PFSK-1 (cell line): ENCODE results near the gene ATCAY.

ENCODE experiments used
- FOXP2 ChIP-seq: optimal IDR thresholded peaks from 2 replicates; pipeline ENCODE3; 2011; ENCODE audit warnings: borderline replicate concordance, control low read depth, inconsistent platforms; ENCODE audit not compliant: insufficient read depth; ENCODE audit errors: extremely low read length, extremely low read depth
- POLR2AphosphoS5 ChIP-seq: IDR thresholded peaks from 2 replicates; pipeline ENCODE4 v1.6.1; 2012; ENCODE audit warnings: low read depth, mild to moderate bottlenecking, control low read depth, low read length, moderate library complexity
- SIN3A ChIP-seq: IDR thresholded peaks from 2 replicates; pipeline ENCODE4 v1.6.1; 2012; ENCODE audit warnings: mild to moderate bottlenecking, low read length, moderate library complexity, borderline replicate concordance; ENCODE audit not compliant: insufficient read depth
- TAF1 ChIP-seq: IDR thresholded peaks from 2 replicates; pipeline ENCODE4 v1.6.1; 2012; ENCODE audit warnings: low read length, control low read depth, borderline replicate concordance; ENCODE audit not compliant: insufficient read depth
- TF ChIP-seq, protein P1 (sequence below), 2 experiments: IDR thresholded peaks; 2 replicates each; pipeline versions ENCODE4 v1.6.1 to v1.8.0; 2011 to 2012; ENCODE audit warnings: low read depth in 2 of 2, low read length in 2 of 2, control low read depth in 1 of 2, inconsistent platforms in 1 of 2, mild to moderate bottlenecking in 1 of 2, moderate library complexity in 1 of 2; ENCODE audit not compliant: insufficient read depth in 1 of 2

The ATCAY gene

DNA sequence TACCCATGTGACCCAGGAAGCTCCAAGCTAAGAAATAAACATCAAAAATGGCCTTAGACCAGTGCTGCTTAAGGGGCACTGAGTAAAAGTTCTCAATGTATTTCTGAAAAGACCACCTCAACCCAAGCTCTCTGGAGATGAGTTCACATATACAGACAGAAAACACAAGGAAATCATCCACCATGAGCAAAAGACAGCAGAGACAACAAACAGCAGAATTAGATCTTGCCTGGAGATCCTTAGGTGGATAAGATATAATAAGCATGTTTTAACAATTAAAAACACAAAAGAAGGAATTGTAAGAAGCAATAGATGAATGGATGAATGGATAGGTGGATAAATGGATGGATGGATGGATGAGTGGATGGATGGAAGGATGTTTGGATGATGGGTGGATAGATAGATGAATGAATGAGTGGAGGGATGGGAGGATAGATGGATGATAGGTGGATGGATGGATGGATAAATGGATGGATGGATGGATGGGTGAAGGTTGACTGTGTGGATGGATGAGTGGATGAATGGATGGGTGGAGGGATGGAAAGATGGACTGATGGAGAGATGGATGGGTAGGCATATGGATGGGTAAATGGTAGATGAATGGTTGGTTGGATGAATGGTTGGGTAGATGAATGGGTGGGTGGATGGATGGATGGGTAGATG lies 42.7 kb downstream of the ATCAY start:
- TF ChIP-seq POLR2AphosphoS5 (no peak), TAF1 (no peak), SIN3A (no peak), FOXP2 (no peak)
- TF ChIP-seq, protein P1, sequence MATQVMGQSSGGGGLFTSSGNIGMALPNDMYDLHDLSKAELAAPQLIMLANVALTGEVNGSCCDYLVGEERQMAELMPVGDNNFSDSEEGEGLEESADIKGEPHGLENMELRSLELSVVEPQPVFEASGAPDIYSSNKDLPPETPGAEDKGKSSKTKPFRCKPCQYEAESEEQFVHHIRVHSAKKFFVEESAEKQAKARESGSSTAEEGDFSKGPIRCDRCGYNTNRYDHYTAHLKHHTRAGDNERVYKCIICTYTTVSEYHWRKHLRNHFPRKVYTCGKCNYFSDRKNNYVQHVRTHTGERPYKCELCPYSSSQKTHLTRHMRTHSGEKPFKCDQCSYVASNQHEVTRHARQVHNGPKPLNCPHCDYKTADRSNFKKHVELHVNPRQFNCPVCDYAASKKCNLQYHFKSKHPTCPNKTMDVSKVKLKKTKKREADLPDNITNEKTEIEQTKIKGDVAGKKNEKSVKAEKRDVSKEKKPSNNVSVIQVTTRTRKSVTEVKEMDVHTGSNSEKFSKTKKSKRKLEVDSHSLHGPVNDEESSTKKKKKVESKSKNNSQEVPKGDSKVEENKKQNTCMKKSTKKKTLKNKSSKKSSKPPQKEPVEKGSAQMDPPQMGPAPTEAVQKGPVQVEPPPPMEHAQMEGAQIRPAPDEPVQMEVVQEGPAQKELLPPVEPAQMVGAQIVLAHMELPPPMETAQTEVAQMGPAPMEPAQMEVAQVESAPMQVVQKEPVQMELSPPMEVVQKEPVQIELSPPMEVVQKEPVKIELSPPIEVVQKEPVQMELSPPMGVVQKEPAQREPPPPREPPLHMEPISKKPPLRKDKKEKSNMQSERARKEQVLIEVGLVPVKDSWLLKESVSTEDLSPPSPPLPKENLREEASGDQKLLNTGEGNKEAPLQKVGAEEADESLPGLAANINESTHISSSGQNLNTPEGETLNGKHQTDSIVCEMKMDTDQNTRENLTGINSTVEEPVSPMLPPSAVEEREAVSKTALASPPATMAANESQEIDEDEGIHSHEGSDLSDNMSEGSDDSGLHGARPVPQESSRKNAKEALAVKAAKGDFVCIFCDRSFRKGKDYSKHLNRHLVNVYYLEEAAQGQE (IDR thresholded peaks at IDR 0.05; ENCODE audit: insufficient read depth in 1 of 2, low read depth in 2 of 2, low read length in 2 of 2) = no peak

DNA sequence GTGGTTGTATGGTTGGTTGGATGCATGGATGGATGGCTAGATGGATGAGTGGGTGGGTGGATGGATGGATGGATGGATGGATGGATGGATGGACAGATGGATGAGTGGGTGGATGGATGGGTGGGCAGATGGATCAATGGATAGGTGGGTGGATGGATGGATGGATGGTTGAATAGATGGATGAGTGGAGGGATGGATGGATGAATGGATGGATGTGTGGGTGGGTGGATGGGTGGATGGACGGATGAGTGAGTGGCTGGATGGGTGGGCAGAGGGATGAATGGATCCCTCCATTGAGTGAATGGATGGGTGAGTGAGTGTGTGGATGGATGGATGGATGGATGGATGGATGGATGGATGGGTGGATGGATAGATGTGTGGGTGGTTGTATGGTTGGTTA lies 43.4 kb downstream of the ATCAY start:
- no peak for TF ChIP-seq TAF1
- no peak for TF ChIP-seq SIN3A
- TF ChIP-seq, protein P1 (IDR thresholded peaks at IDR 0.05; ENCODE audit: insufficient read depth in 1 of 2, low read depth in 2 of 2, low read length in 2 of 2) = no peak
- TF ChIP-seq POLR2AphosphoS5 = no peak
- TF ChIP-seq FOXP2 = no peak

DNA sequence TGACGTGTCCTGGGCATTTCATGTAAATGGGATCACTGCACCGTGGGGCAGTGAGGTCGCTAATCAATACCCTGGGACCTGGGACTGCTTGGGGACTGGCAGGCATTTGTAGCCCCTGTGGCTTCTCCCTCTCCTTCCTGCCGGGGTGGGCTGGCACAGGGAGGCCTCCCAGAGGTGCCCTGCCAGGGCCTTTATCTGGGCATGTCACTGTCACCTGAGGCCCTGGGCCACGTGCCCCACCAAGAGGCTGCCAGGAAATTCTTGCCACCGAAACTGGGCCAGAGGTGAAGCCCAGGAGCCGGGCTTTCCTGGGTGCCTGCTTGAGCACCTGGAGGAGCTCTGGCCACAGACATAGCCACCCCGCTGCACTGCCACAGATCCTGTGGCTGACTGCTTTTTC lies 50.6 kb downstream of the ATCAY start:
- TF ChIP-seq POLR2AphosphoS5 = no peak
- TF ChIP-seq SIN3A = no peak
- TF ChIP-seq TAF1 = no peak
- TF ChIP-seq FOXP2 = no peak
- TF ChIP-seq, protein P1 (IDR thresholded peaks at IDR 0.05; ENCODE audit: insufficient read depth in 1 of 2, low read depth in 2 of 2, low read length in 2 of 2) = no peak

GRCh38 chr19:3932931-3933810 lies 52.7 kb downstream of the ATCAY start, which contains the start of gene NMRK2:
NMRK2 (plus strand) TSS chr19:3933069; CDS start chr19:3933672, 603 bp downstream.
- no peak for TF ChIP-seq POLR2AphosphoS5
- no peak for TF ChIP-seq SIN3A
- TF ChIP-seq TAF1 = no peak
- no peak for TF ChIP-seq FOXP2
- TF ChIP-seq, protein P1 (IDR thresholded peaks at IDR 0.05; ENCODE audit: insufficient read depth in 1 of 2, low read depth in 2 of 2, low read length in 2 of 2) = no peak
